Measurements from ENCODE around the gene RBM4.

- no peak for TF ChIP-seq POLR2AphosphoS5 (IDR thresholded peaks at IDR 0.05; ENCODE audit: low read depth, low read length)
- no peak for TF ChIP-seq REST (IDR thresholded peaks at IDR 0.05; ENCODE audit: insufficient read depth in 1 of 2, low read depth in 2 of 2, low read length in 2 of 2)
Observed at GRCh38 chr11:66676931-66677598, 38.6 kb downstream of the RBM4 start.

Measured in PFSK-1 (cell line).